SIG-M5 treated with dmso at 0.1 percent for 504 hours (cell line): ENCODE results near the gene ADAMTSL1.
A peak's percentile ranks its signal among the peaks of the same experiment; 100 is the strongest.

Source experiments
- DNase-seq: peaks from one replicate; lab custom pipeline; 2025; ENCODE audit not compliant: unreplicated experiment; lab: John Stamatoyannopoulos, UW

ADAMTSL1 gene

GRCh38 chr9:18768951-18769622 is 295.1 kb downstream of the ADAMTSL1 start:
- DNase-seq: no peak

GRCh38 chr9:18770131-18770908 is 296.4 kb downstream of the ADAMTSL1 start:
- no peak for DNase-seq

GRCh38 chr9:18771011-18771410 is 297.1 kb downstream of the ADAMTSL1 start:
- no peak for DNase-seq

- no peak for DNase-seq
Observed at GRCh38 chr9:18771763-18772162, 297.8 kb downstream of the ADAMTSL1 start.

GRCh38 chr9:18775241-18775640 is 301.3 kb downstream of the ADAMTSL1 start:
- DNase-seq: no peak

GRCh38 chr9:18775930-18776329 is 302.0 kb downstream of the ADAMTSL1 start:
- DNase-seq: no peak

- DNase-seq: no peak
Observed at GRCh38 chr9:18776836-18777820, 303.2 kb downstream of the ADAMTSL1 start.

- no peak for DNase-seq
Observed at GRCh38 chr9:18778147-18778546, 304.2 kb downstream of the ADAMTSL1 start.

- no peak for DNase-seq
Observed at GRCh38 chr9:18778846-18779245, 304.9 kb downstream of the ADAMTSL1 start.

GRCh38 chr9:18783909-18784308 is 310.0 kb downstream of the ADAMTSL1 start:
- no peak for DNase-seq

GRCh38 chr9:18785604-18786003 is 311.7 kb downstream of the ADAMTSL1 start:
- no peak for DNase-seq

GRCh38 chr9:18786196-18786595 is 312.2 kb downstream of the ADAMTSL1 start:
- DNase-seq: no peak

GRCh38 chr9:18786911-18787650 is 313.1 kb downstream of the ADAMTSL1 start:
- no peak for DNase-seq

GRCh38 chr9:18788256-18788655 is 314.3 kb downstream of the ADAMTSL1 start:
- DNase-seq: no peak

GRCh38 chr9:18791074-18791473 is 317.1 kb downstream of the ADAMTSL1 start:
- peak; percentile 28 for DNase-seq

- no peak for DNase-seq
Observed at GRCh38 chr9:18793122-18793521, 319.2 kb downstream of the ADAMTSL1 start.

GRCh38 chr9:18795947-18796671 is 322.2 kb downstream of the ADAMTSL1 start:
- DNase-seq: no peak

GRCh38 chr9:18796696-18797270 is 322.8 kb downstream of the ADAMTSL1 start:
- no peak for DNase-seq

- no peak for DNase-seq
Observed at GRCh38 chr9:18798106-18798505, 324.2 kb downstream of the ADAMTSL1 start.
